Neural progenitor cell (in vitro differentiated cells): ENCODE results near the gene HSP90B1. TPM values are rescaled to one million over a fixed set of nuclear protein-coding genes. Genes with fewer than 3 reads are reported as not detected.

Experiments
- DNase-seq: peaks from one replicate; pipeline ENCODE4 v3.0.0-alpha.2; 2016; ENCODE audit warnings: low spot score
- H2AFZ ChIP-seq: fragments of 200-600 bp; sonication (generic); replicated peaks from 2 replicates; pipeline ENCODE4 v1.6.1; 2016; ENCODE audit warnings: antibody characterized with exemption
- H3F3A ChIP-seq: fragments of 200-600 bp; sonication (generic); 2 replicates; pipeline ENCODE4 v1.6.1; 2016; ENCODE audit warnings: antibody characterized with exemption, low read depth
- H3K27ac ChIP-seq: fragments of 200-600 bp; sonication (generic); 2 replicates; pipeline ENCODE4 v1.5.1; 2016; ENCODE audit warnings: mild to moderate bottlenecking
- H3K27me3 ChIP-seq: fragments of 200-600 bp; sonication (generic); 2 replicates; pipeline ENCODE4 v1.6.1; 2016; ENCODE audit warnings: mild to moderate bottlenecking, moderate library complexity
- H3K36me3 ChIP-seq: fragments of 200-600 bp; sonication (generic); 2 replicates; pipeline ENCODE4 v1.5.1; 2016
- H3K4me1 ChIP-seq: fragments of 200-600 bp; sonication (generic); 2 replicates; pipeline ENCODE4 v1.6.1; 2016; ENCODE audit warnings: mixed run types
- H3K4me2 ChIP-seq: fragments of 200-600 bp; sonication (generic); 2 replicates; pipeline ENCODE4 v1.6.1; 2016
- H3K4me3 ChIP-seq: fragments of 200-600 bp; sonication (generic); 2 replicates; pipeline ENCODE4 v1.5.1; 2016
- H3K79me2 ChIP-seq: fragments of 200-600 bp; sonication (generic); 2 replicates; pipeline ENCODE4 v1.6.1; 2016; ENCODE audit warnings: low read depth
- H3K9ac ChIP-seq: fragments of 200-600 bp; sonication (generic); 2 replicates; pipeline ENCODE4 v1.6.1; 2016
- H3K9me3 ChIP-seq: fragments of 200-600 bp; sonication (generic); 2 replicates; pipeline ENCODE4 v1.5.1; 2016; ENCODE audit warnings: low read depth
- H4K20me1 ChIP-seq: fragments of 200-600 bp; sonication (generic); 2 replicates; pipeline ENCODE4 v1.6.1; 2016; ENCODE audit warnings: low read depth
- H3K27ac Mint-ChIP-seq: 3 replicates; pipeline ENCODE4 v1.8.0; 2021; ENCODE audit warnings: mixed read lengths
- H3K27me3 Mint-ChIP-seq: 2 replicates; pipeline ENCODE4 v1.8.0; 2022; ENCODE audit warnings: low read depth, mild to moderate bottlenecking, inconsistent platforms, moderate library complexity, mixed read lengths; ENCODE audit not compliant: insufficient read depth
- H3K36me3 Mint-ChIP-seq: 3 replicates; pipeline ENCODE4 v1.8.0; 2021; ENCODE audit warnings: mixed read lengths
- H3K4me1 Mint-ChIP-seq: 3 replicates; pipeline ENCODE4 v1.8.0; 2021; ENCODE audit warnings: mixed read lengths
- H3K4me3 Mint-ChIP-seq: 3 replicates; pipeline ENCODE4 v1.8.0; 2021; ENCODE audit warnings: mild to moderate bottlenecking, moderate library complexity, mixed read lengths
- H3K9me3 Mint-ChIP-seq: 3 replicates; pipeline ENCODE4 v1.8.0; 2020; ENCODE audit warnings: mixed read lengths
- CTCF ChIP-seq: fragments of 200-600 bp; sonication (generic); IDR thresholded peaks from 2 replicates; pipeline ENCODE4 v1.5.1; 2017; ENCODE audit warnings: antibody characterized with exemption, mild to moderate bottlenecking
- EZH2 ChIP-seq: fragments of 200-600 bp; sonication (generic); IDR thresholded peaks from 2 replicates; pipeline ENCODE4 v1.6.1; 2017; ENCODE audit warnings: antibody characterized with exemption, mild to moderate bottlenecking, moderate library complexity
- EZH2phosphoT487 ChIP-seq: fragments of 200-600 bp; sonication (generic); IDR thresholded peaks from 2 replicates; pipeline ENCODE4 v1.6.1; 2017; ENCODE audit warnings: antibody characterized with exemption
- total RNA-seq: library from RNA; depleted of rRNA; stranded (reverse); fragments of >200 nt; gene quantifications from 2 replicates; pipeline ENCODE4 v1.2.3, GENCODE V29; 2015; ENCODE audit warnings: low replicate concordance

The HSP90B1 gene
- total RNA-seq, 1 donor from 2014 or later, result 588 TPM

GRCh38 chr12:103986829-103987228 is 56.6 kb downstream of the HSP90B1 start:
- TF ChIP-seq EZH2, result no peak
- no peak for TF ChIP-seq CTCF
- TF ChIP-seq EZH2phosphoT487, result no peak
- no peaks in the 10 kb centered on the region for H3K9me3 Mint-ChIP-seq
- H3K4me1 Mint-ChIP-seq, result no peaks in the 10 kb centered on the region
- H4K20me1 ChIP-seq, result no peaks in the 10 kb centered on the region
- peaks cover 13% of the 10 kb centered on the region for H3F3A ChIP-seq
- H2AFZ ChIP-seq, result no peak overlapping the region
- no peaks in the 10 kb centered on the region for H3K27me3 Mint-ChIP-seq
- no peak overlapping the region for H3K4me2 ChIP-seq
- H3K4me1 ChIP-seq, result no peaks in the 10 kb centered on the region
- H3K4me3 Mint-ChIP-seq, result no peak overlapping the region
- H3K27ac ChIP-seq, result no peak overlapping the region
- no peaks in the 10 kb centered on the region for H3K9me3 ChIP-seq
- peaks cover 38% of the 10 kb centered on the region for H3K36me3 ChIP-seq
- H3K4me3 ChIP-seq, result no peak overlapping the region
- no peak for DNase-seq
- no peak overlapping the region for H3K9ac ChIP-seq
- no peaks in the 10 kb centered on the region for H3K79me2 ChIP-seq
- peaks cover 16% of the 10 kb centered on the region for H3K36me3 Mint-ChIP-seq
- no peaks in the 10 kb centered on the region for H3K27me3 ChIP-seq
- no peak overlapping the region for H3K27ac Mint-ChIP-seq

DNA sequence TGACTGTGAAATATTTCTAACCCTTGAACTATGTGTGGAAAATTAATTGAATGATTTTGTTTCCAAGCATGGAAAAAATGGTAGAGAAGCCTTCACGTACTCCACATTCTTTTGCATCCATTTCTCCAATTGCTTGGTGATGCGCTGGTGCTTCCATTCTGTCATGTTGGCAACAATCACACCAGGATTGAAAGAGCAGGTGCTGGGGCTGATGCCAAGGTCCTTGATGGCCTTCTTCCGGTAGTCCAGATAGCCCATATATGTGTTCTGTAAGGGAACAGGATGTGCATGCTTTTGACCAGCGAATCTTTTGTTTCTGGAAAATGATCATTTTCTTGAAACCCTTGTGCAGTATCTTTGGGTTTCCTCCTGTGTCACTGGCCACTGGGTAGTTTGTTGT is 64.0 kb downstream of the HSP90B1 start:
- no peaks in the 10 kb centered on the region for H3K9me3 Mint-ChIP-seq
- DNase-seq, result no peak
- no peak for TF ChIP-seq EZH2phosphoT487
- no peak for TF ChIP-seq EZH2
- TF ChIP-seq CTCF, result no peak
- Histone ChIP-seq H3K4me3 (no peak overlapping the region), H2AFZ (no peak overlapping the region), H3K4me2 (no peak overlapping the region), H4K20me1 (no peaks in the 10 kb centered on the region), H3K9ac (no peak overlapping the region), H3K27ac (no peak overlapping the region), H3K27me3 (no peaks in the 10 kb centered on the region), H3K4me1 (no peaks in the 10 kb centered on the region), H3F3A (peaks cover 6% of the 10 kb centered on the region), H3K79me2 (no peaks in the 10 kb centered on the region), H3K9me3 (no peaks in the 10 kb centered on the region), H3K36me3 (peaks cover 5% of the 10 kb centered on the region)
- no peak overlapping the region for H3K27ac Mint-ChIP-seq
- no peak overlapping the region for H3K4me3 Mint-ChIP-seq
- no peaks in the 10 kb centered on the region for H3K27me3 Mint-ChIP-seq
- H3K4me1 Mint-ChIP-seq, result no peaks in the 10 kb centered on the region
- no peaks in the 10 kb centered on the region for H3K36me3 Mint-ChIP-seq

DNA sequence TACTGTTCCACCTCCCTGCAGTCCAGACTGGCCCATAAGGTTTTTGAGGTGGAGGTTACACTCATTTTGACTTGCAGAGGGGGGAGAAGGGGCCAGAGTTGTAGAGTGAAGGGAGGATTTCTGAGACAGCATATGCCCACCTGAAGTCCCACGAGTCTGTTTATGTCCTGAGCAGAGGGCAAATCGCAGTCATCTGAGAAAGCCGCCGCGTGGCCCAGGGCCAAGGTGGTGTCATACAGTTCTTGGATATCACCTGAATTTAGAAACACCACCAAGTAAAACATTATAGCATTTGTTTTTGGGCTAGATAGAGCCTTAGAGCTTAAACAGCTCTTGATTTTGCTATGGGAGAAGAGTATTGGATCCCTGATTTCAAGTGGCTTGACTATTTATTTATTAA is 66.4 kb downstream of the HSP90B1 start:
- TF ChIP-seq CTCF (no peak), EZH2 (no peak)
- DNase-seq, result no peak
- Mint-ChIP-seq H3K4me1 (no peaks in the 10 kb centered on the region), H3K27ac (no peak overlapping the region), H3K4me3 (no peak overlapping the region), H3K9me3 (no peaks in the 10 kb centered on the region), H3K27me3 (no peaks in the 10 kb centered on the region), H3K36me3 (no peaks in the 10 kb centered on the region)
- Histone ChIP-seq H3K9me3 (no peaks in the 10 kb centered on the region), H3K4me3 (no peak overlapping the region), H3K4me2 (no peak overlapping the region), H2AFZ (no peak overlapping the region), H3K36me3 (no peaks in the 10 kb centered on the region), H3F3A (no peaks in the 10 kb centered on the region), H3K9ac (no peak overlapping the region), H3K4me1 (no peaks in the 10 kb centered on the region), H4K20me1 (no peaks in the 10 kb centered on the region), H3K27ac (no peak overlapping the region), H3K27me3 (no peaks in the 10 kb centered on the region), H3K79me2 (no peaks in the 10 kb centered on the region)
